GDM1 (cell line): ENCODE measurements around the gene KIAA0753.
A peak's percentile ranks its signal among the peaks of the same experiment; 100 is the strongest.

Experiments used
- DNase-seq: peaks from one replicate; lab custom pipeline; 2025; lab: John Stamatoyannopoulos, UW

Gene KIAA0753

GRCh38 chr17:6641247-6641863 is 844 bp upstream of the KIAA0753 start:
- no peak for DNase-seq

- no peak for DNase-seq
Observed at GRCh38 chr17:6639586-6640535, 650 bp downstream of the KIAA0753 start.

DNA sequence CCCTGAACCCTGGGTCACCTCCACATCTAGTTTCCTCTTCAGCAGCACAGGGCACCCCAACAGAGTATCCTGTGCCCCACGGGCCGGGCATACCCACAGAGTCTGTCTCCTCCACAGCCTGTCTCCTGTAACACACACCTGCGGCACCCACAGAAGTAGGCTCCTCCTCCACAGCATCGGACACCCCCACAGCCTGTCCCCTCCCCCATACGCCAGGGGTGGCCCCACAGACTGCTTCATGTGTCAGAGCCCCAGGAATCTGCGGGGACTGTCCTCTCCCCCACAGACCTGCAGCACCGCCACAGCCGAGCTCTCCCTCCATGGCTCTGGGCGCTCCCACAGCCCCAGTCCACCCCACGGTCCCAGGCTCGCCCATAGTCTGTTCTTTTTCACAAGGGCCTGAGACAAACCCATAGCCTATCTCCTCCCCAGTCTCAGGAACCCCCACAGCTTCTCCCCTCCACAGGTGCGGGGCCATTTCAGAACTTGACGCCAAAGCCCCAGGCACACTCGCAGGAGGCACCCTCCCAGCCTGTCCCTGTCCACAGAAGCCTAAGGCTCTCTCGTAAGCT is 1.4 kb downstream of the KIAA0753 start:
- DNase-seq = no peak

DNA sequence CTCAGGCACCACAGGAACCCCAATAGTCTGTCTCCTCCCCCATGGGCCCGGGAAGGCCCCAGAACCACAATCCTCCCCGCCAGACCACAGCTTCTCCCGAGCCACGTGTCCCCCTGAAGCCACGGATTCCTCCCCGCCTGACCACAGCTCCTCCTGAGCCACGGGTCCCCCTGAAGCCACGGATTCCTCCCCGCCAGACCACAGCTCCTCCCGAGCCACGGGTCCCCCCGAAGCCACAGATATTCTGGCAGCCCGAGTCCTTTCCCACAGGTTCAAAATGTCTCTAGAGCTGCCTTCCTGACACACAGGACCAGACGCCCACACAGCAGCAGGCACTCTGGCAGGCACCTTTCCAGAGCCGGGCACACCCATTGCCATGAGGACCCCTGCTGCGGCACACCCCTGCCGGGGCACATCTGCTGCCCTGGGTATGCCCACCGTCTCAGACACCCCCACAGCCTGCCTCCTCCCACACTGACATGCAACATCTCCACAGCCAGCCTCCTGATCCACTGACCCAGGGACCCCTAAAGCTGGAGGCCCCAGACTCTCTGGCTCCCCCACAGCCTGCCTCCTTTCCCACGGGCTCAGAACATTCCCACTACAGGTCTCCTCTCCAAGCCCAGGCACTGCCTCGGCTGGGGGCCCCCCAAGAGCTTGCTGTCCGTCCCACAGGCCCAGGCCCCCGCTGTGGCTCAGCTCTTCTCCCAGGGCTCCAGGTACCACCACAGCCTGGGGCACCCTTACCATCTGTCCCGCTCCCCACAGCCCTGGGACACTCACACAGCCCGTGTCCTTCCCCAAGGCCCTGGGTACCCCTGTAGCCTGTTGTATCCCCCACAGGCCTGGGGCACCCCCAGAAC is 2.2 kb downstream of the KIAA0753 start:
- DNase-seq = no peak

DNA sequence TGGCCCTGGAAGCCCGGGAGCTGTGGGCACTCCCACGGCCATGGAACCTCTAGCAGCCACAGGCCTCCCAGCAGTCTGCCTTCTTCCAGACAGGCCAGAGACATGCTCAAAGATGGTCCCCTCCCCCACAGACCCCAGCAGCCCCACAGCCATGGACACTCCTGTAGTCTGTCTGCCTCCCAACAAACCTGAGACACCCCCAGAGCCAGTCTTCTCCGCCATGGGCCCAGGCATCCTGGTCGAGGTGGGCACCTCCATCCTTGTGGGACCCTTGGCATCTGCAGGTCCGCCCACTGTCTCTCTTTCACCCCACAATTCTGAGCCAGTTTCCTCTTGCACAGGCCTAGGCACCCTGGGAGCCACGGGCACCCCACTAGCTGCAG is 3.1 kb downstream of the KIAA0753 start:
- no peak for DNase-seq

GRCh38 chr17:6636616-6637457 is 3.7 kb downstream of the KIAA0753 start:
- DNase-seq = no peak

DNA sequence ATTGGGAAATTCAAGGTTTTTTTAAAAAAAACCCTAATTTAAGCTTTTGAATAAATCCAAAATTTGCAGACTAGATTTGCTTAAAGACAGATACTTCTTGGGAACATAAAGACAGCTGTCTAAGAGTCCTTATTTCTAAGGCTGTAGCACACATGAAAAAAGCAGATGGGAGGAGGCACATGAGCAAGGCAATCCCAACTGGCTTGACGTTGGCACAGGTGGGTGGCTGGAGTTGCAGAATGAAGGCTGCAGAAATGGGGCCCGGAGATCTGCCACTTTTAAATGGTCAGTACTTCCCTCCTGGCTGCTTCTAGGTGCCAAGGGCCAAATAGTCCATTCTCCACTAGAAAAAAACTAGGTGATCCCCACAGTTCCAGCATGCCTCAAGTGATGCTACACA is 4.4 kb downstream of the KIAA0753 start:
- DNase-seq = no peak

- DNase-seq = no peak
Observed at GRCh38 chr17:6633263-6633662, 7.2 kb downstream of the KIAA0753 start.

GRCh38 chr17:6632530-6632929 is 8.0 kb downstream of the KIAA0753 start:
- no peak for DNase-seq

DNA sequence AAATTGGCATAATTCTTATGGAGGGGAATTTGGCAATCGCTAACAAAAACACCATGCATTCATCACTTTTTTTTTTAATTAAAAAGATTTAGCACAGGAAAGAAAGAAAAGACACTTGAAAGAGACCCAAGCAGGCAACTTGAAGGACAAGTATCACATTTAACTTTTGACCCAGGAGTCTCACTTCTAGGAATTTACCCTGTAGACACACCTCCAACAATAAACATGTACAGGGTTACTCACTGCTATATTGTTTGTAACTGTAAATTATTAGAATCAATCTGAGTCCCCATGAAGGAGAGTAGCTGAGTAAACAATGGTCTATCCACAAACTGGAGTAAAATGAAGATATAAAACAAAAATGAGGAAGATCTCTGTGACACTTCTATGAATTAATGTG is 10.1 kb downstream of the KIAA0753 start:
- DNase-seq = no peak

DNA sequence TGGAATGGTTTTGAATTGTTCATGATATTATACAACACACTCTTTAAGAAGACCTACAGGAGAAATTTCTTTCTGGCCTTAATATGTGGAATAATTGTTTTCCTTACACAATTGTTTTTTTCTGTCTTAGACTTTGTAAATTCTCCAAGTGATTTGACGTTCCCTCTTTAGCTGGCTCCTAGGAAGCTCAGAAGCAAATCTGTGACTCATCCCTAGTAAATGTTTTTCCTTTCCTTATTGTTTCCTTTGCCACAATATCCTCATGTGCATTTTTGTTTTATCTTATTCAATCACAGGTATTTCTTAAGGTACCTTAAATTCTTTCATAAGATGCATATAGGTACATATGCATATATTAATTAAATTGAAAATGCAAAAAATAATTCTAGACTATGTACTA is 13.5 kb downstream of the KIAA0753 start:
- DNase-seq = no peak

GRCh38 chr17:6626616-6627015 is 13.9 kb downstream of the KIAA0753 start:
- no peak for DNase-seq

DNA sequence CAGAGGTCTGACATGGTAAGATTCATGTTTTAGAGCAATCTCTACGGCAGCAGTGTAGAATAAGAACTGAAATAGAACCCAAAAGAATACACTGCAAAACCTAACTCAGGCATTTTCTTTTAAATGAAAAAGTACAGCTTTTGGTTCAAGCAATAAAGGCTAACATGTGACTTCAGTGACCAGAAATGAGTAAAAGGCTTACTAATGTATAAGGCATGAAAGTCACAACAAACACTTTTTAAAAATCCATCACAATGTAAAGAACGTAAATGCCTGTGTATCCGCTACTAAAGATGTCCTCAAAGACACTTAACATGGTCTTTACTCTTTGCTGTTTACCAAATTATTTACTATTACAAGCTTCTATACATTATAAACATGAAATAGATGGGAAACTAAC is 16.6 kb downstream of the KIAA0753 start:
- no peak for DNase-seq

DNA sequence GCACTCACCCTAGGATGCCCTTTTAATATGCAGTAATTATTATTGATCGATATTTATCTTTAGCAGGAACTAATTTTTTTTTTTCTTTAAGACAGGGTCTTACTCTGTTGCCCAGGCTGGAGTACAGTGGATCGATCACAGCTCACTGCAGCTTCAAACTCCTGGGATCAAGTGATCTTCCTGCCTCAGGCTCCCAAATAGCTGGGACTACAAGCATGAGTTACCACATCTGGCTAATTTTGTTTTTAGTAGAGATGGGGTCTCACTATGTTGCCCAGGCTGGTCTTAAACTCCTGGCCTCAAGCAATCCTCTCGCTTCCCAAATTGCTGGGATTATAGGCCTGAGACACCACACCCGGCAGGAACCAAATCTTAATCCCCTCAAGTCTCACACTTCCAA is 29.3 kb downstream of the KIAA0753 start:
- DNase-seq = no peak

- DNase-seq = no peak
Observed at GRCh38 chr17:6610011-6610410, 30.5 kb downstream of the KIAA0753 start.

- DNase-seq = no peak
Observed at GRCh38 chr17:6608321-6608720, 32.2 kb downstream of the KIAA0753 start.

GRCh38 chr17:6605142-6605541 is 35.4 kb downstream of the KIAA0753 start:
- no peak for DNase-seq

- DNase-seq = no peak
Observed at GRCh38 chr17:6603744-6604325, 36.7 kb downstream of the KIAA0753 start.

DNA sequence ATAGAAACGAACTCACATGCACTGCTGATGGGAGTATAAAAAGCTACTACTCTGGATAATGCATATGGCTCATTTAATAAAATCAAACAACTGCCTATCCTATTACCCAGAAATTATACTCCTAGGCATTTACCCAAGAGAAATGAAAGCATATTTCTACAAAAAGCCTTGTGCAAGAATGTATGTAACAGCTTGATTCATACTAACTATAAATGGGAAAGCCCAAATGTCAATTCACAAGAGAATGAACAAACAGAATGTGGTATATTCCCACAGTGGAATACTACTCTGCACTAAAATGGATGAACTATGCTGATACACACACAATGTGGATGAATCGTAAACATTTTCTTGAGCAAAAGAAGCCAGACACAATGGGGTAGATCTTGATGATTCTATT is 38.4 kb downstream of the KIAA0753 start:
- no peak for DNase-seq

- DNase-seq = peak; percentile 70
Observed at GRCh38 chr17:6599364-6599763, 41.1 kb downstream of the KIAA0753 start.

DNA sequence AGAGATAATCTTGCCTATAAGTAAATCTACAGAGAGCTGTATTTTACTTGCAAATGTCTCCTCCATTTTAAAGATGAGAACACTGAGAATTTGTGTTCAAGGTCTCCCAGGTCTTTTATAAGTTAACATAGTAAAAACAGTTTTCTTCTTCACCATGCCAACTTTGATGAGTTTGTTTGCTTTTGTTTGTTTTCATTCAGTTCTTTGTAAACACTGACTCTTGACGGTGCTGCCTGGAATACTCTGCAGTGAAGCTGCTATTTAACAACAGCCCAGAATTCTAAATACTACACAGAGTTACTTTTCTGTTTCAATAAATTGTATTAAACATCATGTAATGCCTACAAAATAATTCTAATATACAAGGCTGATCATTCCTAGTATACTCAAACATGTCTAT is 42.8 kb downstream of the KIAA0753 start:
- no peak for DNase-seq
